Testis (tissue), 3 donors: ENCODE results near the gene FOXN4. TPM values are rescaled to one million over a fixed set of nuclear protein-coding genes. Genes with fewer than 3 reads are reported as not detected.

ENCODE experiments used
- DNase-seq: peaks from one replicate; pipeline ENCODE4 v3.0.0-alpha.2; 2019
- H3K27ac ChIP-seq, 2 donors: fragments of 200-600 bp; sonication (generic); one replicate each; pipeline ENCODE4 v1.5.1; 2019
- H3K27me3 ChIP-seq: fragments of 200-600 bp; sonication (generic); one replicate; pipeline ENCODE4 v1.5.1; 2019
- H3K36me3 ChIP-seq: fragments of 200-600 bp; sonication (generic); one replicate; pipeline ENCODE4 v1.5.1; 2017; ENCODE audit warnings: low read depth; ENCODE audit errors: missing control alignments
- H3K4me1 ChIP-seq: fragments of 200-600 bp; sonication (generic); one replicate; pipeline ENCODE4 v1.5.1; 2019
- H3K4me3 ChIP-seq, 2 donors: fragments of 200-600 bp; sonication (generic); one replicate each; pipeline ENCODE4 v1.5.1; 2017 to 2019
- H3K9me3 ChIP-seq: fragments of 200-600 bp; sonication (generic); one replicate; pipeline ENCODE4 v1.5.1; 2017
- CTCF ChIP-seq, 3 experiments: fragments of 450-650 bp in 2 of 3; fragments of 200-600 bp in 1 of 3; sonication (generic) in 1 of 3; IDR thresholded peaks; one replicate each; pipeline ENCODE4 v1.5.1; 2016 to 2019; ENCODE audit warnings: antibody characterized with exemption in 3 of 3, mild to moderate bottlenecking in 2 of 3, moderate library complexity in 1 of 3
- POLR2A ChIP-seq: fragments of 450-650 bp; IDR thresholded peaks from one replicate; pipeline ENCODE4 v1.6.1; 2017; ENCODE audit warnings: antibody characterized with exemption, mild to moderate bottlenecking, moderate library complexity
- WGBS, 2 donors: methylation state at CpG; one replicate each; pipeline ENCODE4 v1.1.5; 2018; 5-methylcytosine and 5-hydroxymethylcytosine counted together
- intact Hi-C: fragments of 100-400 bp; cut with DNase I; formaldehyde crosslinking; loops from one replicate; pipeline ENCODE4 v1.15.1; 2023; ENCODE audit warnings: low total_unique reads
- polyA plus RNA-seq: library from polyadenylated mRNA; stranded (reverse); fragments of 350-450 nt; fragmentation: Illumina TruSeq; extraction: RNeasy Lipid Tissue Mini Kit (QIAGEN cat#74804); gene quantifications from one replicate; pipeline ENCODE4 v1.2.3, GENCODE V29; 2014; ENCODE audit warnings: low read depth, low replicate concordance; ENCODE audit not compliant: insufficient read depth
- total RNA-seq, 2 donors: library from RNA; depleted of rRNA; stranded (reverse); fragments of >200 nt; gene quantifications; one replicate each; pipeline ENCODE4 v1.2.3, GENCODE V29; 2016

Gene FOXN4
- total and polyA plus RNA-seq, 3 donors from 2014 or later = 7.8 to 17.1 (median 9.0) TPM

GRCh38 chr12:109279525-109279924 is 29.6 kb downstream of the FOXN4 start:
- H3K4me1 ChIP-seq = peaks cover 11% of the 10 kb centered on the region
- TF ChIP-seq POLR2A (no peak), CTCF (IDR thresholded peaks at IDR 0.05) (no peak)
- H3K4me3 ChIP-seq = no peak overlapping the region
- WGBS, 2 donors = 96 to 98% methylated on average over 7 to 13 of the region's 13 CpGs
- DNase-seq = no peak
- H3K36me3 ChIP-seq = no peaks in the 10 kb centered on the region
- intact Hi-C loops = no loop called here
- H3K27me3 ChIP-seq = no peaks in the 10 kb centered on the region
- H3K27ac ChIP-seq = no peak overlapping the region
- H3K9me3 ChIP-seq = no peaks in the 10 kb centered on the region

- intact Hi-C loops = no loop called here
- 61 to 63% methylated on average over 10 of the region's 10 CpGs for whole genome bisulfite sequencing, 2 donors
- DNase-seq = peak; percentile 51
- H3K27me3 ChIP-seq = no peaks in the 10 kb centered on the region
- TF ChIP-seq POLR2A = no peak
- no peak for TF ChIP-seq CTCF (IDR thresholded peaks at IDR 0.05)
- H3K27ac ChIP-seq = no peak overlapping the region
- no peaks in the 10 kb centered on the region for H3K36me3 ChIP-seq
- H3K4me3 ChIP-seq = no peak overlapping the region
- H3K9me3 ChIP-seq = no peaks in the 10 kb centered on the region
- peaks cover 11% of the 10 kb centered on the region for H3K4me1 ChIP-seq
Observed at GRCh38 chr12:109278912-109279311, 30.2 kb downstream of the FOXN4 start.

- Histone ChIP-seq H3K9me3 (no peaks in the 10 kb centered on the region), H3K27ac (peak overlapping the region in 1 of 2 donors; percentile 11), H3K4me1 (peaks cover 11% of the 10 kb centered on the region), H3K4me3 (no peak overlapping the region), H3K27me3 (no peaks in the 10 kb centered on the region), H3K36me3 (no peaks in the 10 kb centered on the region)
- TF ChIP-seq CTCF (IDR thresholded peaks at IDR 0.05) = peak in 1 of 3 experiments; percentile 7
- no peak for TF ChIP-seq POLR2A
- intact Hi-C loops = no loop called here
- peak; percentile 76 for DNase-seq
- WGBS, 2 donors = 39 to 49% methylated on average over 15 of the region's 15 CpGs
Observed at GRCh38 chr12:109277899-109278762, 31.0 kb downstream of the FOXN4 start.

GRCh38 chr12:109277255-109277898 is 31.7 kb downstream of the FOXN4 start:
- intact Hi-C loops = no loop called here
- H3K27ac ChIP-seq = peak overlapping the region in 1 of 2 donors; percentile 11
- H3K4me1 ChIP-seq = peaks cover 11% of the 10 kb centered on the region
- H3K36me3 ChIP-seq = no peaks in the 10 kb centered on the region
- TF ChIP-seq POLR2A (no peak), CTCF (IDR thresholded peaks at IDR 0.05) (no peak)
- WGBS, 2 donors = 89 to 95% methylated on average over 8 of the region's 8 CpGs
- no peaks in the 10 kb centered on the region for H3K27me3 ChIP-seq
- no peak overlapping the region for H3K4me3 ChIP-seq
- no peak for DNase-seq
- H3K9me3 ChIP-seq = no peaks in the 10 kb centered on the region
